ENCODE results near the gene VAT1.

The VAT1 gene

DNA sequence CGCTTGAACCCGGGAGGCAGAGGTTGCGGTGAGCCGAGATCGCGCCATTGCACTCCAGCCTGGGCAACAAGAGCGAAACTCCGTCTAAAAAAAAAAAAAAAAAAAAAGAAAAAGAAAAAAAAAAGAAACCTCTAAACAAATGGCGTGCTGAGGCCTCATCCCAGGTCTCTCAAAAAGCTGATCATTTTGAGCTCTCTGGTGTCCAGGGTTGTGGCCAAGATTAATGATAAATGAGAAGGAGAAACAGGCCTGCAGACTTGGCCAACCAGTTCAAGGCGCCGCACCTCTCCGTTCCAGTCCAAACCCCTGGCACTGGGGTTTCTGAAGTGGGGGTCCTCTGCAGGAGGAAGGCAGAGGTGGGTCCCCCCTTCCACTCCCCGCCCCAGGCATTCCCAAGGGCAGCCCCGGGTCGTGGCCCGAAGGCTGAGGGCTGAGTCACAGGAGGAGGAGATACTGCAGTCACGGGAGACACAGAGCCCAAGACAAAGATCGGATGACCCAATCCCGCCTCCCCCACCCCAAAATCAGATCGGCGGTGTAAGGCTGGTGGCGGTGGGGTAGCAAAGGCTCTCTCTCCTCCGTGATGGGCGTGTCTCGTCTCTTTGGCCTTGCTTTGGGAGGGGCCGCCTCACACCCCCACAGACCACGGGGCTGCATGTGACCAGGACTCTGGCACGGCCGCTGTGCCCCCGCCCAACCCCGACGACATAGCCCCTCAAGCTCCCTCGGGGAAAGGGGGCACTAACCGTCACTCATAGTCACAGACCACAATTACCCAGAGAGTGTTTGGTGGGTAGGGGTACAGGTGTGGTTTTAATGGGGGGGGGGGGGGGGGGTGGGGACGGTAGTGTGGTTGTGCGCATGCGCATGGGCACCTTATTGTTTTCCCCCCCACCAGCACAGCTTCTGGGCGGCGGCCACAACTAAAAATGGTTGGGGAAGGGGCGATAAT lies 1.1 kb downstream of the VAT1 start:
- TF ChIP-seq GATA1 (IDR thresholded peaks at IDR 0.05; ENCODE audit: low read depth, low read length) (no peak), POLR2A (IDR thresholded peaks at IDR 0.05; ENCODE audit: low read length) (peak; percentile 16)
- DNase-seq: peak; percentile 78 to 81

GRCh38 chr17:43020030-43020621 lies 2.1 kb downstream of the VAT1 start:
- no peak for TF ChIP-seq POLR2A (IDR thresholded peaks at IDR 0.05; ENCODE audit: low read length)
- no peak for TF ChIP-seq GATA1 (IDR thresholded peaks at IDR 0.05; ENCODE audit: low read depth, low read length)
- DNase-seq: no peak

DNA sequence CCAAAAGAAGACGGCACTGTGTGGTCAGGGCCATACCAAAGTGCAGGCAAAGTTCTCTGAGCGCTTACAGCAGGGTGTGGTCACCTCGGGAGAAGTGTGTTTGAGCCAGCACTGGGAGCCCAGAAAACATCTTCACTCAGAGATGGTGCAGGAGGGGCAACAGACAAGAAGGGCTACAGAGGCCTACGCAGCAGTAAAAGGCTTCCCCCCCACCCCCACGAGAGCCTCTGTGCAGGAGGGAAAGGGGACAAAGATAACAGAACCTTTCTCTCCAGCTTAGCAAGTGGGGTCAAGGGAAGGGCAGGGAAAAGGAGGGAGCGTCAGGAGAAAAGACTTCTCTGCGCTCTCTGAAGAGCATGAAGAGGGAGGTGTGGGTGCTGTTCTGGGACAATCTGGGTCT lies 2.8 kb downstream of the VAT1 start:
- TF ChIP-seq POLR2A (IDR thresholded peaks at IDR 0.05; ENCODE audit: low read length) (no peak), GATA1 (IDR thresholded peaks at IDR 0.05; ENCODE audit: low read depth, low read length) (no peak)

GRCh38 chr17:43018932-43019331 lies 3.3 kb downstream of the VAT1 start:
- TF ChIP-seq GATA1 (IDR thresholded peaks at IDR 0.05; ENCODE audit: low read depth, low read length): no peak
- TF ChIP-seq POLR2A (IDR thresholded peaks at IDR 0.05; ENCODE audit: low read length): no peak
- DNase-seq: peak; percentile 47 to 71

More for the DNA sequence above, 2.8 kb downstream of the VAT1 start:
- DNase-seq: peak; percentile 57 to 59

- DNase-seq: peak; percentile 31 to 57
- TF ChIP-seq GATA1 (IDR thresholded peaks at IDR 0.05; ENCODE audit: low read depth, low read length) (no peak), POLR2A (IDR thresholded peaks at IDR 0.05; ENCODE audit: low read length) (no peak)
Observed at GRCh38 chr17:43018008-43018853, 4.0 kb downstream of the VAT1 start.

- no peak for DNase-seq
- TF ChIP-seq POLR2A (IDR thresholded peaks at IDR 0.05; ENCODE audit: low read length): no peak
Observed at GRCh38 chr17:43016216-43016615, 6.0 kb downstream of the VAT1 start.

- no peak for TF ChIP-seq POLR2A (IDR thresholded peaks at IDR 0.05; ENCODE audit: low read length)
- no peak for TF ChIP-seq GATA1 (IDR thresholded peaks at IDR 0.05; ENCODE audit: low read depth, low read length)
- no peak for DNase-seq
Observed at GRCh38 chr17:43015579-43015978, 6.6 kb downstream of the VAT1 start.

- TF ChIP-seq POLR2A (IDR thresholded peaks at IDR 0.05; ENCODE audit: low read length) (no peak), GATA1 (IDR thresholded peaks at IDR 0.05; ENCODE audit: low read depth, low read length) (no peak)
- DNase-seq: no peak
Observed at GRCh38 chr17:43014649-43015542, 7.3 kb downstream of the VAT1 start.

DNA sequence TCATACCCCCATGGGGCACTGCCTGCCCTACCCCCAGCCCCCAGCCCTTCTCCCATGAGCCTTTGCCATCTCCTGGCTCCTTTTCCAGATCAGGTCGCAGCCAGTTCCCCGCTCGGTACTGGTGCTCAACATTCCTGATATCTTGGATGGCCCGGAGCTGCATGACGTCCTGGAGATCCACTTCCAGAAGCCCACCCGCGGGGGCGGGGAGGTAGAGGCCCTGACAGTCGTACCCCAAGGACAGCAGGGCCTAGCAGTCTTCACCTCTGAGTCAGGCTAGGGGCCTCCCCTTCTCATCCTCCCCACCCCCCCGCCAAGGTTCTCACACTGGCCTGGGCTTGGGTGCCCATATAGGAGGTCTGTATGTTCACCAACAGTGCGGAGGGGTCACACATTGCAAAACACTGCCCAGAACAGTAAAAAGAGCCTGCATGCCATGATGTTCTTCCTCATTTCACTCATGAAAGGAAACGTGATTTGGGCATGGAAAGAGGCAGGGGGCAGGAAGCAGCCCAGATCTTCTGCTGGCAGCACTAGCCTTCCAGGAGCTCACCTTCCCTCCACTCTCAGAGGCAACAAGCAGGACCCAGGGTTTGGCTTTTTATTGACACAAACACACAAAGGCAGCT lies 8.1 kb downstream of the VAT1 start:
- no peak for TF ChIP-seq POLR2A (IDR thresholded peaks at IDR 0.05; ENCODE audit: low read length)
- no peak for TF ChIP-seq GATA1 (IDR thresholded peaks at IDR 0.05; ENCODE audit: low read depth, low read length)
- no peak for DNase-seq

GRCh38 chr17:43013296-43013695 lies 8.9 kb downstream of the VAT1 start:
- no peak for DNase-seq
- TF ChIP-seq POLR2A (IDR thresholded peaks at IDR 0.05; ENCODE audit: low read length): no peak
- no peak for TF ChIP-seq GATA1 (IDR thresholded peaks at IDR 0.05; ENCODE audit: low read depth, low read length)

- TF ChIP-seq POLR2A (IDR thresholded peaks at IDR 0.05; ENCODE audit: low read length) (no peak), GATA1 (IDR thresholded peaks at IDR 0.05; ENCODE audit: low read depth, low read length) (no peak)
- peak; percentile 55 to 81 for DNase-seq
Observed at GRCh38 chr17:43011728-43012472, 10.3 kb downstream of the VAT1 start.

All from erythroblast (primary cell).